ENCODE measurements around the gene CACNA1A.

The CACNA1A gene

DNA sequence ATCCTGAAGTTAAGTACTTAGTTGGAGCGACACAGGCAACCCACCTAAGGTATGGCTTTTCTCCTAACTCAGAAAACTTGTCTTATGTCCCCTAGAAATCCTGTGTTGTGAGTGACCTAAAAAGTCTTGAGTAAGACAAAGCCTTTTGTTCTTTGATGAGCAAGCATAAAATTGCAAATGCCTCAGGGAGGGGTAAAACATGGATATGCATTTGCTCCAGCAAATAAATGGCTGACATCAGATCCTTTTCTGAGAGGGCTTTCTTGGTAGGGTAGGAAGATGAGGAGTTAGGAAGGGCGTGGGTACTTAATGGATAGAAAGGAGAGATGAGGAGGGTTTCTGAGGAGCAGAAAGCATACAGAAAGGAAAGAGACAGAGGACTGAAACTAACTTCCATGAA lies 192.4 kb downstream of the CACNA1A start:
- no peak for DNase-seq (ENCODE audit: low read depth, low spot score)

DNA sequence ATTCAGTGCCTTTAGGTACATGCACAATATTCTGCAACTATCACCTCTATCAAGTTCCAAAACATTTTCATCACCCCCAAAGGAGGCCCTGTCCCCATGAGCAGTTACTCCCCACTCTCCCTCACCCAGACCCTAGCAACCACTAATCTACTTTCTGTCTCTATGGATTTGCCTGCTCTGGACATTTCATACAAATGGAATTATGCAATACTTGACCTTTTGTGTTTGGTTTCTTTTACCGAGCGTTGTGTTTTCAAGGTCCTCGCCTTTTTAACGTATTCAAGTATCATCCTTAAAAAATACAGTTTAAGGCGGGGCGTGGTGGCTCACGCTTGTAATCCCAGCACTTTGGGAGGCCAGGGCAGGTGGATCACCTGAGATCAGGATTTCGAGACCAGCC lies 196.4 kb downstream of the CACNA1A start:
- no peak for DNase-seq (ENCODE audit: low read depth, low spot score)

- no peak for DNase-seq (ENCODE audit: low read depth, low spot score)
These were observed 202.7 kb downstream of the CACNA1A start for GRCh38 chr19:13303381-13304129.

DNA sequence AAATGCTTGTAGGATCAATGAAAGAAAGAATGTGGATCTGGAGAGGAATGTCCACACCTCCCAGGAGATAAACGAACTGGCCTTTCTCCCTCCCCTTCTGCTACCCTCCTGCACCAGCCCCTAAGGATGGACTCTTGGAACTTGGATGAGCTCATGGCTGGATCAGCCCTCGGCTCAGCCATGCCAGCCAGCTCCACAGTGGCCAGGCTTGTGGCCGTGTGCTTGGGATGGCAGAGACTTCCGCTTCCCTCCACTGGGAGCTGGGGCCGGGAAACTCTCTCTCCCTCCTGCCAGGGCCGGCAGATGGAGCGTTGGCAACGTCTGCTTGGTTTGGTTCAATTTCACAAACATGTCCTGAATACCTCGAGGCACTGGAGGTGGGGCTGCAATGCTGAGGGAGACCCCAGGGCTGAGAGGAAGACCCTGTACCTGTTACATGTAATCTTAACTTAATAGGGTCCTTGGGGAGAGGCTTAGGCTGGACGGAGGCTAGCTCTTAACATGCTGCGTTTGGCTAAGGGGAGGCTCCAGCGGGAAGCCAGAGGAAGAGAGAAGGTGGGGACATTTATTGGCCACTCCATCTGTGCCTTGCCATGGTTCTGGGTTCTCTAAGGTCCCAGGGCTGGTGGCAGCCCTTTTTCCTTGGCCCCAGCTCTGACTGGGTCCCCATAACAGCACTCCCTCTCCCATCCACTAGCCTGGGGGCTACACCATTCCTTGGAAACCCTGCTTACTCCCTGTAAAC lies 203.6 kb downstream of the CACNA1A start:
- DNase-seq (ENCODE audit: low read depth, low spot score), result no peak

GRCh38 chr19:13301627-13302334 lies 204.5 kb downstream of the CACNA1A start:
- DNase-seq (ENCODE audit: low read depth, low spot score), result no peak

- no peak for DNase-seq (ENCODE audit: low read depth, low spot score)
These were observed 205.8 kb downstream of the CACNA1A start for GRCh38 chr19:13300421-13301030.

- DNase-seq (ENCODE audit: low read depth, low spot score), result no peak
These were observed 206.4 kb downstream of the CACNA1A start for GRCh38 chr19:13299838-13300237.

GRCh38 chr19:13298565-13299481 lies 207.5 kb downstream of the CACNA1A start:
- DNase-seq (ENCODE audit: low read depth, low spot score), result no peak

DNA sequence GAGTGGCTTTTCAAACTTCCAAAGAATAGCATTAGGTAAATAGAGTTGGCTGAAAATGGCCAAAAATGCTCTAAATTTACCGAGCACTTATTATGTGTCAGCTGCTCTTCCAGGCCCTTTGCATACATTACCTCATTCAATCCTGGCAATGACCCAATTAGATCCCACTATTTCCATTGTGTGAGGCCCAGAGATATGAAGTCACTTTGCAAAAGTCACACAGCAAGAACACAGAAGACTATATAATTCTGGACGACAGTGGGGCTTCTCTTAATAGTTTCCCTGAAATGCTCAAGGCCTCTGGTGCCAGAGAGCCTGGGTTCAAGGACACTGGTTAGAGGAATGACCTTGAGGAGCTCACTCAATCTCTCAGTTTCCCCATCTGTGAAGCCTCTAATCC lies 209.3 kb downstream of the CACNA1A start:
- DNase-seq (ENCODE audit: low read depth, low spot score), result no peak

DNA sequence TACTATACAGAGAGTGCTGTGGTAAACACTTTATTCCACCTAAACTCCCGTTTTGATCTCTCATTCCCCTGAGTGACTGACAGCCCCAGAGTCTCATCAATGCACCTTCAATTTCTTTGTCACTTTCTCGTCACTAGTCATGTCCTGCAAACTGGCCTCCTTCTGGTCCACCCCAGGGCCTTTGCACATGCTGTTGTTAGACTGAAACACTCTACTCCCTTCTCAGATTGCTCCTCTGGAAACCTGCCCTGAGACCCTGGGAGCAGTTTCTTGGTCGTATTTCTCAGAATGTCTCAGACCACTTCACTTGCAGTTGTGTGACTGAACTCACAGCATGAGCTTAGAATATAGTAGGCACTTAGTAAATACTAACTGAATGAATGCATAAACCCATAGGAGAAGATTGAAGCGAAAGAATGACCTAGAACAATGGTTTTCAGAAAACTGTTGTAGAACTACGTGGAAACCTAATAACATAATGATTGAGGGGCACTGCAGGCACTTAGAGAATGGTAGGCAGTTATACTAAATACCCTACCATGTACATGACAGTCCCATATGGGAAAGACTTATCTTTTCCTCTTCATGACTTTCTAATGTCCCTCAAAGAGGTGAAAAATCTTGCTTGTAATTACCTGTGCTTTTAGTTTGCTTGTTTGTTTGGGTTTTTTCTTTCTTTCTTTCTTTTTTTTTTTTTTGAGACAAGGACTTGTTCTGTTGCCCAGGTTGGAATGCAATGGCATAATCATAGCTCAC lies 211.3 kb downstream of the CACNA1A start:
- DNase-seq (ENCODE audit: low read depth, low spot score), result no peak

- DNase-seq (ENCODE audit: low read depth, low spot score), result no peak
These were observed 214.4 kb downstream of the CACNA1A start for GRCh38 chr19:13291913-13292312.

- no peak for DNase-seq (ENCODE audit: low read depth, low spot score)
These were observed 215.5 kb downstream of the CACNA1A start for GRCh38 chr19:13290741-13291140.

- DNase-seq (ENCODE audit: low read depth, low spot score), result no peak
These were observed 217.0 kb downstream of the CACNA1A start for GRCh38 chr19:13289295-13289694.

DNA sequence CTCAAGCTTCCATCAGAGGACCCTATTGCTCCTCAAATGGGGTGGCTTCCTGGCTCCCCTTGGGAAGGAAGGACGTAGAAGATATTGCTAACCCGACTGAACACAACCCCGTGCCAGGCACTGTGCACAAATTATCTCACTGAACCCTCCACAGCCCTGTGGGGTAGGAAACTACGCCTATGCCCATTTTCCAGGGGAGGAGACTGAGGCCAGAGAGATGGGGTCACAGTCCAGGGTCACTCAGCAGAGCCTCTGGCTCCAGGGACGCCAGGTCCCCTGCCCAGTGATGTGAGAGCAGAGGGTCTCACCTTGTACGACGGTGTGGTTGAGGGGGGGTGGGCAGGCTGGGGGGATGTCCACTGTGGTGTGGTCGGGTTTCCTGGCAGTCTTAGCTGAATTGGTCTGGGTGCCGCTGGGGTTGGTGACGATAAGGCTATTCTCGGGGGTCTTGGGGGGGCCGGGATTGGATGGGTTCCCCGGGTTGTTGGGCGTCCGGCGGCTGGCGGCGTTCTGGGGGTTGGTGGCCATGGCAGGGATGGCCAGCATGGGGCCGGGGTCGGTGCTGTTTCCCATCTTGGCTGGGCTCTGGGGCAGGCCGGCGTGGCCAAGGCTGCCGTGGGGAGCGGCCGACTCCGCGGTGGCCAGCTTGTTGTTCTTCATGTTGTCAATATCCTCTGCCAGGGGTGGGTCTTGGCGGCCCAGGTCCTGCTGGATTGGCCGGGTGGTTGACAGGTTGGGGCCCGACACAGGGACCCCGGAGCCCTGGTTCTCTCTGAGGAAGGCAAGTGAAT lies 219.9 kb downstream of the CACNA1A start:
- DNase-seq (ENCODE audit: low read depth, low spot score), result no peak

DNA sequence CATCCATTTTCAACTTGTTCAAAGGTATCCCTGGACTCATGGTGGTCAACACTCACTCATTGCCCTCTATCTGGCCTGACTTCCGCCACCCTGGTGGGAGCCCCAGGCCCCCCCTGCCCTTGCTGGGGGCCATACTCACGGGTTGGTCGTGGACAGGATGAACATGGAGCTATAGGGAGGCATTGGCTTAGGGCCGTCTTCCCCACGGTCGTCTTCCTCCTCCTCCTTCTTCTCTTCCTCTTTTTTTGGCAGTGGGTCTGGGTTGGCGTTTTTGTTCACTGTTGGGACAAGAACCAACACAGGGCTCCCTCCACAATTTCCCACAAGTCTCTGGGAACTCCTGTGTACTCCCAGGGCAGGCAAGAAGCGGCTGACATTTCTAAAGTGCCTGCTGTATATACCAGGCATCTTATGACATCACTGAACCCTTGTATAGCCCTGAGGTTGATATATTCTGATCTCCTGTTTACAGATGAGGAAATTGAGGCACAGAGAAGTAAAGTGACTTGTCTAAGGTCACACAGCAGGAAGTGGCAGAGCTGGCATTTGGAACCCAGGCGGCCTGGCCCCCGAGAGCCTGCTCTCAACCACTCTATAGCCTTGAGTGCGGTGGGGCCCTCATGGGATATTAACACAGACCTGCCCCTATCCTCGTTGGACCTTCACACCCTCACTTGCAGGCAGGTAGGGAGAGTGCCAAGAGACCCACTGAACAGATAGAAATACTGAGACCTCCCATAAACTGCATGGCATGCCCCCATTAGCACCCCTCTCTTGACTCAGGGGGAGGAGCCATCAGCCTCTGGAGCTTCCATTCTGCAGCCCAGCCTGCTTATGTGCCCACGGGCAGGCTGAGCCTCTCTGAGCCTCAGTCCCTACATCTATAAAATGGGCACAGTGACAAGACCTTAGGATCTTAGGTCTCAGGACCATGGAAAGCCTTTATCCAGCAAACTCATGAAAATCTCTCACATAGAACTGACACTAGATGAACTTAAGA lies 221.1 kb downstream of the CACNA1A start:
- DNase-seq (ENCODE audit: low read depth, low spot score), result no peak

- no peak for DNase-seq (ENCODE audit: low read depth, low spot score)
These were observed 222.4 kb downstream of the CACNA1A start for GRCh38 chr19:13283871-13284270.

DNA sequence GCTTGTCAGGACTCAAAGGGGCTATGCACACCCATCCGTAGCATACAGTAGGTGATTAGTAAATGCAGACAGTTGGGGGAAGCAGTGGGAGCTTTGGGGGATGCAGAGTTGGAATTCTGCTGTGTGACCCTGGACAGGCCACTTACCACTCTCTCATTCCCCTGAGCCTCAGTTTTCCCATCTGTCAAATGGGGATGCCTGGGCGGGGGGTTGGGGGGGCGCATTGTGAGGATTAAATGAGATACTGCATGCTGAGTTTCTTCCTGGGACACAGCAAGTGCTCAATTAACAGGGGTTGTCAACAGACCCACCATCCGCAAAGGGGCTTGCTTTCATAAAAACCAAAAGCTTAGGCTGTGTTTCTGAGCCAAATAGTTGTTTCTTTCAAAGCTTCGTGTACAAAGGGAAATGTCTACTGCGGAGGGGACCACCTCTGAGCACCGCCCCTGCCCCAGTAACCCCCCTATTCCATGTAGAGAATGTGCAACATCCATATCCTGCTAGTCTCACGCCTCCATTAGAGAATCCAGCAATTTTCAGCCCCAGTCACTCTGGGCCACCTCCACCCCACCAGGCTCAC lies 223.7 kb downstream of the CACNA1A start:
- DNase-seq (ENCODE audit: low read depth, low spot score), result no peak
